DOHH2 (cell line): ENCODE measurements around the gene OTUD1.

Experiments
- EZH2phosphoT487 ChIP-seq: fragments of 200-600 bp; sonication (generic); IDR thresholded peaks from 2 replicates; pipeline ENCODE4 v1.6.1; 2017; ENCODE audit warnings: borderline replicate concordance, mild to moderate bottlenecking, antibody characterized with exemption, low read length, moderate library complexity, mixed read lengths
- TF ChIP-seq, protein P1 (sequence below): fragments of 200-600 bp; sonication (generic); IDR thresholded peaks from one replicate; pipeline ENCODE4 v1.5.1; 2014; ENCODE audit warnings: antibody characterized with exemption, mild to moderate bottlenecking, low read depth, low read length; ENCODE audit not compliant: poor library complexity, severe bottlenecking

GRCh38 chr10:23457632-23458417, 18.9 kb downstream of the OTUD1 start:
- TF ChIP-seq, protein P1, sequence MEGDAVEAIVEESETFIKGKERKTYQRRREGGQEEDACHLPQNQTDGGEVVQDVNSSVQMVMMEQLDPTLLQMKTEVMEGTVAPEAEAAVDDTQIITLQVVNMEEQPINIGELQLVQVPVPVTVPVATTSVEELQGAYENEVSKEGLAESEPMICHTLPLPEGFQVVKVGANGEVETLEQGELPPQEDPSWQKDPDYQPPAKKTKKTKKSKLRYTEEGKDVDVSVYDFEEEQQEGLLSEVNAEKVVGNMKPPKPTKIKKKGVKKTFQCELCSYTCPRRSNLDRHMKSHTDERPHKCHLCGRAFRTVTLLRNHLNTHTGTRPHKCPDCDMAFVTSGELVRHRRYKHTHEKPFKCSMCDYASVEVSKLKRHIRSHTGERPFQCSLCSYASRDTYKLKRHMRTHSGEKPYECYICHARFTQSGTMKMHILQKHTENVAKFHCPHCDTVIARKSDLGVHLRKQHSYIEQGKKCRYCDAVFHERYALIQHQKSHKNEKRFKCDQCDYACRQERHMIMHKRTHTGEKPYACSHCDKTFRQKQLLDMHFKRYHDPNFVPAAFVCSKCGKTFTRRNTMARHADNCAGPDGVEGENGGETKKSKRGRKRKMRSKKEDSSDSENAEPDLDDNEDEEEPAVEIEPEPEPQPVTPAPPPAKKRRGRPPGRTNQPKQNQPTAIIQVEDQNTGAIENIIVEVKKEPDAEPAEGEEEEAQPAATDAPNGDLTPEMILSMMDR = no peak
- TF ChIP-seq EZH2phosphoT487 = no peak
